NAMALWA (cell line): Measurements from ENCODE around the gene CALB2.
"Not testable (repeated sequence)": the region's sequence is repeated elsewhere in the genome, so short reads cannot be mapped to it uniquely, and the experiment has no call there.

Experiments used
- DNase-seq: peaks from one replicate; pipeline ENCODE4 v3.0.0-alpha.2; 2015; ENCODE audit warnings: low spot score

Gene CALB2

DNA sequence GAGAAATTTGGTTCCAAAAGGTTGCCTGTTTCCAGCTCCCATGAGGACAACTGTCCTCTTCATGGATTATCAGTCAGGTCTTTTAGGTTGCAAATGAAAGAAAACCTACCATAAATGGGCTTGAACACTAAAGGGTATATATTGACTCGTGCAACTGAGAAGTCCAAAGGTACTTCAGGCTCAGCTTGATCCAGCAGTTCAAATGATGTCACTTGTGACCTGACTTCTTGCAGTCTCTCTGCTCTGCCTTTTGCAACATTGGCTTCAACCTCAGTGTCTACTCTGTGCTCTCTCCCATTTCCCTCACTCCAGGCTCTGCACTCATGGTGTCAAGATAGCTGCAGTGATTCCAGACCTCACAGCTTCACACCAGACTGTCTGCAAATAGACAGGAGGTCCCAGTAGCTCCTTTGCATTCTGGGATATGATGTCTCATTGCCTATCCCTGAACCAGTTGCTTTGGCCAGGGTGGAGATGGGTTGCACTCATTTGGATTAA, 5.5 kb upstream of the CALB2 start:
- no peak for DNase-seq

DNA sequence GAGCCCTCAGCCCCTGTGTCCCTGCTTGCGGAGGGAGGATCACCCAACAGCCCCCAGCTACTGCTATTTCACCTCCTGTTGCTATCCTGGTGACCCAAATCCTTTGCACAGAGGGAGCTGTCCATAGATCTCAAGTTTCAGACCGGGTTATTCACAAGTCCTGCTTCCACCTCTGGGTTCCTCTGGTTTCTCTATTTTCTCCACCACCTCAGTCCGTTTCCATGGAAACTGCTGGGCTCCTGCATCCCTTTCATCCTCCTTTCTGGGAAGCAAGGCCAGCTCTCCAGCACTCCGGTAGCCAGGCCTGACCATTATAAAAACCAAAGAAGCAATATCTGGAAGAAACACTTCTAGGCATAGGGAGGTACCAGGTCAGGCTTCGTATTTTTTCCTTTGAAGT, 4.8 kb upstream of the CALB2 start:
- no peak for DNase-seq

DNA sequence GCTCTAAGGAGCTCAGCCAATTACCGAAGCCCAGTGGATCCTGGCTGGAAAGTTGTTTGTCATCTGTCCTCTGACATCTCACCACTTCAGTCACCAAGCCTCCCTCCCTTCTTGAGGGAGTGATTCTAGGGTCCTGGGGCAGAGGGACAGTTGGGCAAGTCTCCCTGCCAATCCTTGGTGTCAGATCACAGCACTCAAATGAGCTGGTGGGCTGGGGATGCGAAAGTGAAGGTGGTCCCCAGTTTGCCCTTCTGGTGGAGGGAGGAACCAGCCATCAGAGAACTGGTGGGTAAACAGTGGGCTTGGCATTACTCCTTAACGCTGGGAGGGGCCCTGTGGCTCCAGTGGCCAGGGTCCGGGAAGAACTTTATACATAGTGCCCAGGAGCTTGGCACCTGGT, 4.4 kb upstream of the CALB2 start:
- no peak for DNase-seq

DNA sequence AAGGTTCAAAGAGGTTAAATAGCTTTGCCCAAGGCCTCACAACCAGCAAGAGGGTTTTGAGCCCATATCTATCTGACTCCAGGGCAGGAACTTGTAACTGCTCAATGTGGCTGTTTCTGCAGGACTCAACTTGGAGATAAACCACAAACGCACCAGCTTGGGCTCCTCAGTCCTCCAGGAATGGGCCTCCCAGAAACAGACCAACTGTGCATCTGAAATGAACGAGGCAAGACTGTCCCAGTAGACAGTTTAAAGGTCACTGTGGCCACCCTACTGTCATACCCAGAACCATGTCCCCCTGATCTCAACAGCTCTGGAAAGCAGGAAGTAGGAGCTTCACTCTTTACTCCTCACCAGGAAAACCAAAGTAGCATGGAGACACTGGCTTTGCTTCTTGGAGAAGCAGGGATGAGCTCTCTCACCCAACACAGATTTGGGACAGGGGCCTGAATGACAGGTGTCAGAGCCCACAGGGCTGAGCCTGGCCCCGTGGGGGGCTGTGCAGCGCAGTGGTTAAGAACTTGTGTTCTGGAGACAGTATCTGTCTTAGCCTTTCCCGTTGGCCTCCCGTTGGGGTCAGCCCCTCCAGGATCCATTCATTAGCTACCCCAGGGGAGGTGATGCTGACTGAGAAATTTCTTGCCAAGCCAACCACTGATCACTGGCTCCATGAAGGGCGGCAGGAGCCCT, 2.3 kb upstream of the CALB2 start:
- no peak for DNase-seq

DNA sequence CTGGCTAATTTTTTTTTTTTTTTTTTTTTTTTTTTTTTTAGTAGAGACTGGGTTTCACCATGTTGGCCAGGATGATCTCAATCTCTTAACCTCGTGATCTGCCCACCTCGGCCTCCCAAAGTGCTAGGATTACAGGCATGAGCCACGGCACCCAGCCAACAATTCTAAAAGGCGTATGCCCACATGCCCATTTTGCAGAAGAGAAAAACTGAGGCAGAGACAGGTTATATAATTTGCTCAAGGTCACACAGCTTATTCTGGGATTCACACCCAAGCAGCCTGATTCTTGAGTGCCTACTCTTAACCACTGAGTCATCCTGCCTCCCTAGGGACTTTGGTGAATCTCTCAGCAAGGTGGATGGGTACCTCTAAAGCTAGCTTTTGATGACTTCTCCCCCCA, 1.6 kb upstream of the CALB2 start:
- not testable (repeated sequence) for DNase-seq

DNA sequence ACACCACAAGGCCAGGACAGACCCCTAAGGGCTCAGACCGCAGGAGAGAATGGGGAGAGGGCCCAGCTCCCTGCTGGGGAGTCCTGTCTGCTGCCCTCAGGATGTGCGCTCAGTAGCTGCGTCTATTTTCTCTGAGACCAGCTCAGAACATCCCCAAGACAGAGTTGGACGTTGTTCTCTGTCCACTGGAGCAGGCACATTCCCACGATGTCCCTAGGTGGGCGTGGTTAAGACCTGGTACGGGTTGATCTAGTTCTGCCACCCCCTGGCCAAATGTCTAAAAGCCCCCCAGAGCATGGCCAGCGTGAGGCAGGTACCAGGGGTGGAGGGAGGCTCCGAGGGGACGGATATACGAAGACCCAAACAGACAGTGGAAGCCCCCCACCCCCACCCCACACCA, 842 bp upstream of the CALB2 start:
- DNase-seq = no peak

DNA sequence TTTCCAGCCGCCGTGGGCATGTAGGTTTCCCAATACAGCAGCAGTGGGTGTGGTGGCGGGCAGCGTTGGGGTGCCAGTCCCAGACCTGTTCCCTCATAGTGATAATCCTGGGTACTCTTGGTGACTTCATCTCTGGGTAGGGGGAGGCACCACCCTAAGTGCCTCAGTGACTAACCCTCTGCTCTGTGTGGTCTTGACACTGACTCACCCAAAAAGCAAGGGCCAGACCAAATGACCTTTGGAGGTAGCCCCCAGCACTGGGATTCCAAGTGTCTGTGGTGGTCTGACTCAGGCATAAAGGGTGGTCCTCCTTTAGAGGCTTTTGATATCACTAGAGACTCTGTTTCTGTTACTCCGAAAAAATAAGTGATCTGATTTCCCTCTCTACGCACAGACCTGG, 908 bp downstream of the CALB2 start:
- DNase-seq = no peak

DNA sequence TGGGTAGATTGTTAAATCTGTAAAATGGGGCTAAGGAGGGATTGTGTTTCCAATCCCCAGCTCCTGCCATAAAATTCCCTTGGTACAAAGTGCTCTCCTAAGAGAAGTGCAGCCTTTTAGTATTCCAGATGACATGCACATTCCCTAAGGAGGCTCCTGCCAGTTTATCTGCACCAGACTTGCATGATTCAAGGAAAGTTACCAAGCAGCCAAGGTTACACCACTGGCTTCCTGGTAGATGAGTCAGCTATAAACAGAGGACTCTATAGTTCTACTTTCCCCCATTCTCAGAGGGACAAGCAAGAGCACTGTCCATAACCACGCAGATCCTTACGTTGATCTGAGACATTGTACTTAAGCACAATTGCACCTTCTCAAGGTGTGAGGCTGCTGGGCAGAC, 1.9 kb downstream of the CALB2 start:
- DNase-seq = no peak

DNA sequence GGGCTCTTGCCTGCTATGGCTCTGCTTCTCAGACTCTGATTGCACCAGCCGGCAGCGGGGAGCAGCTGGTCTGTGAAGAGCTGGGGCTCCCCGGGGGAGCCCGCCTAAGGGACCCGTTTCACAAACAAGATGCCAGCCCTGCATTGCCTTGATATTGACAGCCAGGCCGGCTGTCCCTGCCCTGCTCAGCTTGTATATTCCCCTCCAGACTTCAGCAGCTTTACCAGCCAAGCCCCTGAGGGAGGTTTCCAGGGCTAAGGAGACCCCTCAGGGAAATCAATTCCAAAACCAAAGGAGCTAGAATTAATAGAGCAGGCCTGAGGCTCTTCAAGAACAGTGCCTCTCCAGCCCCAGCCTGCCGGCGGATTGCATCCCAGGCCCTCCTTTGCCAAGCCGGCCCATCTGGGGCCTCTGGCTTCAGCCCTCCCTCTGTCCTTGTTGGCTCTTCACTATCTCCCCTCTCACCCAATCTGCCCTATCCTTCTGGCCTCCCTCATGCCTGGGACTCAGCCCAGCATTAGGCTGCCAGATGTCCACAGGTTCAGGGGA, 5.7 kb downstream of the CALB2 start:
- DNase-seq = no peak

DNA sequence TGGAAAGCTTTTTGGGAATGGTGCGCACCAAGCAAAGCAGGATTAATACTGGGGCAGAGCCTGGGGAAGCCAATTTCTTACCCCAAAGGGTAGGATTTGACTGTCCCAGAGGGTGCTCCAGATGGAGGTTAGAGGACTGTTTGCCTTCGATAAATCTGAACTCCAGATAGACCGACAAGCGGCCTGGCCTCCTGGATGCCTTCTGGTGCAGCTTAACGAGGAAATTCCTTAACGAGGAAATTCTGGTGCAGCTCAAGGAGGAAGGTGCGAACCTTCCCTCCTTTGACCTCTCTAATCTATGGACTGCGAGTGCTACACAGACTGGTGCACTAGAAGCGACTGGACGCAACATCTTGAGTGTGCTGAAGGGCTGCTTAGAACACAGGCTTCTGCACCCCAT, 6.5 kb downstream of the CALB2 start:
- DNase-seq = no peak

DNA sequence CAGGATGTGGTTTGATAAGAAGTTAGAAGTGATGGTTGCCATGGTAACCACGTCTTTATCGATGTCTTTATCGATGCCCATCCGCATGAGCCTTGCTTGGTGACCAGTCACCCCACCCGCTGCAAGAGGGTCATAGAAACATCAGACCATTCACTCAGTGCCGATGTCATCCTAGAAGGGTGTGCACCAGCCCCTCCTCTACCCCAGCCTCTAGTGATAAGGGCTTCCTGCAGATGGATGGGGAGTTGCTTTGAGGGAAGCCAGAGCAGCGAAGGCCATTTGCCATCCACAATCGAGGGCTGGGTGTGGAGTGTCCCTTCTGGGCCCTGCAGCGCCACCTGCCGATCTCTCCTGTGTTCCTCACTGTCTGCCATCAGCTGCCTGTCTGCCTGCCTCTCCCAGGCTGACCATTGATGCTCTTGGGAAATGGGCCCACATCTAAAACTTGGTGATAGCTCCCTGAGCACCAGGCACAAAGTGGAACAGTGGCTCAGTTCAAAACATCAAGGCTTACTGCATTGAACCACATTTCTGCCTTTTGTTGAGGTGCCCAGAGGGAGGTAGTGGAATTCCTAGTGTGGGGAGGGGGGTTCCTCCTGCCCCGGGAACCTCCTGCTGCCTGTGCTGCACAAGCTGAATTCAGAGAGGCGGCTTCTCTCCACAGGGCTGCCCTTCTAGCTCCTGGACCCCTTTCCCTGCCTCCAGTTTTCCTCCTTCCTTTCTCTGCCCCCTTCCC, 8.9 kb downstream of the CALB2 start:
- peak; percentile 69 for DNase-seq

DNA sequence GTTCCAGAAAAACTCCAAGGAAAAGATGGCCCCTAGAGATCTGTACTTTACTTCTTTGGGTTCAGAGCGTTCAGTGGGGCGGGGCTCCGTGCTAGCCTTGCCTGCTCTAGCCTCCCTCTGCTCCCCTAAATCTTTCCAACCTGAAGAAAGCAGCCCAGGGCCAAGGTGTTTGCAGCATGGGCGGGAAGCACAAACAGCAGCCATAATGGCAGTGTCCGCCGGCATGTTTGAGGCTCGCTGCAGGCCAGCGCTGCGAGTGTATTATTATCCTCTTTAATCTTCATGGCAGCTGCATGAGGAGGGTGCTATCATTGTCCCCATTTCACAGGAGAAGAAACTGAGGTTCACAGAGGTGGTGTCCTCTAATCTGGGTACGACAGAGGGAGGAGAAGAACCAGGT, 10.4 kb downstream of the CALB2 start:
- no peak for DNase-seq

DNA sequence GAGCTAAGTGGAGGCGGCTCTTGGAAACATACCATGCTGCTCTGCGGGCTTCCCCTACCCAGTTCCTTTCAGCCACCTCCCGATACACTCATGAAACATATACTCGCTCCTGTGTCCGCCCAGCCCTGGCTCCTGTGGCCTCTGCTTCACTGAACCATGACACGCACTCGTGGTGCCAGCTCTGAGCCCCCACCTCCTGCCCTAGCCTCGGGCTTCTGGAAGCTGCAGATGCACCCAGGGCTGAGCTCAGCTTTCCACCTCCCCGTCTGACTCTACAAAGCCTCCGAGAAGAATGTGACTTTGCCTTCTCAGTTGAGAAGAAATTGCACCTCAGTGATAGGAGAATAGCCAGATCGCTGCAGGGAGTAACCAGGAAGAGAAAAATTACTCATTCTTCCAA, 11.0 kb downstream of the CALB2 start:
- no peak for DNase-seq

DNA sequence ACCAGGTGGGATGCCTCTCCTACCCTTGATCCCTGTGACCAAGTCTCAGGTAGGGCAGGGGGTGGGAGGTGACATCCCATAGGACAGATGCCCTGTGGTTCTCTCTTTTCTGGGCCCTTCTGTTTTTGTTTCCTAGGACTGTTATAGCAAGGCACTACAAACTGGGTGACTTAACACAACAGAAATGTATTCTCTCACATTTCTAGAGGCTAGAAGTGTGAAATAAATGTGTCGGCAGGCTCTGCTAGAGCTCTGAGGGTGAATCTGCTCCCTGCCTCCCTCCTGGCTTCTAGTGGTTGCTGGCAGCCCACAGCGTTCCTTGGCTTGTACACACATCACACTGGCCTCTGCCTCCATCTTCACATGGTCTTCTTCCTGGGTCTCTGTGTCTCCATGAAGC, 12.7 kb downstream of the CALB2 start:
- DNase-seq = no peak

DNA sequence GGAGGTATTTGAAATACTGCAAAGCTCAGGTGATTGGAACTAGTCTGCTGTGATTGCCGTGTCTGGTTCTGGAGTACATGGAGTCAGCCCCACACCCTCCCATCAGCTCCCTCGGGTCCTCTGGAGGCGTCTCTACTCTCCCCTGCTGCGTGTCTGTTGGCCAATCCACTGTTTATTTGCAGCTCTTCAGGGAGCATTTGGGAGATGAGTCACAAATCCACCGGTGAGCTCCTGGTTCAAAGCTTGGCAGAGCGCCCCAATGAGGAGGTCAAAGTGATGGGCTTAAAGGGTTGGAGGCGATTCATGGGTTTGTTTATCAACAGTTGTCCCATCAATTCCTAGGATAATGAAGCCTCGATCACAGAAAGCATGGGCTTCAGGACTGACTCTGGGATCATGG, 14.6 kb downstream of the CALB2 start:
- DNase-seq = no peak

DNA sequence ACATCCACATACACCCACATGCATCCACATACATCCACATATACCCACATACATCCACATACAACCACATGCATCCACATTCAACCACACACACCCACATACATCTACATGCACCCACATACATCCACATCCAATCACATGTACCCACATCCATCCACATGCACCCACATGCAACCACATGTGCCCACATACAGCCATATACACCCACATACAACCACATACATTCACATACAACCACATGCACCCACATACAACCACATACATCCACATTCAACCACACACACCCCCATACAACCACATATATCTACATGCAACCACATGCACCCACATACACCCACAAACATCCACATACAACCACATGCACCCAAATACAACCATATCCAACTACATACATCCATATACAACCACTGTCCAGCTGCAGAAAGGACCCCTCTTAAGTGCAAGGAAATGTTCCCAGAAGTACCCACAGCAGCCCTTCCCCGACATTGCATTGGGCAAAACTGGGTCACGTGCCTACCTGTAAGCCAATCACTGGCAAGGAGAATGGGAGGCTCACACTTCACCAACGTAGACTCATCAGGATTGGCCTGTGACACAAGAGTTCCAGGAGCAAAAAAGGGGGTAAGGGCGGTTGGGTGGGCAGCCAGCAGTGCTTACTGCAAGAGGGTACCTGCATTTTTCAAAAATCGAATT, 18.1 kb downstream of the CALB2 start:
- no peak for DNase-seq

DNA sequence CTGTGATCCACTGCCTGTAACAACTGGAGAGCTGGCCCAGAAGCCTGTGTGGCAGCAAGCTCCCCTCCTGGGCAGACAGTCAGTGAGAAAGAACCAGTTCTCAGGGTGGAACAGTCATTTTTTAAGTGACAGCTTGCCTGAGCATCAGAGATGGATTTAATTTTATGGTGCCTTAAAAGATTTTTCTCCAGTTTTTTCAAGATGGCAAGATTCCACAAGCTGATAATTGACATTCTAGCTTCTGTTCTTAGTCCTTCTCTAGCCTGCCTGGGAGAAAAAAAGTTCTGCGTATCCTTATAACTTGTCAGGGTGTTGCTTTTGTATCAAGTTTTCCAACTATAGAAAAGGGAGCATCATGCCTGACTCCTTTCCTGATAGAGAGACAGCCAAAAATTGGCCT, 21.2 kb downstream of the CALB2 start:
- no peak for DNase-seq

DNA sequence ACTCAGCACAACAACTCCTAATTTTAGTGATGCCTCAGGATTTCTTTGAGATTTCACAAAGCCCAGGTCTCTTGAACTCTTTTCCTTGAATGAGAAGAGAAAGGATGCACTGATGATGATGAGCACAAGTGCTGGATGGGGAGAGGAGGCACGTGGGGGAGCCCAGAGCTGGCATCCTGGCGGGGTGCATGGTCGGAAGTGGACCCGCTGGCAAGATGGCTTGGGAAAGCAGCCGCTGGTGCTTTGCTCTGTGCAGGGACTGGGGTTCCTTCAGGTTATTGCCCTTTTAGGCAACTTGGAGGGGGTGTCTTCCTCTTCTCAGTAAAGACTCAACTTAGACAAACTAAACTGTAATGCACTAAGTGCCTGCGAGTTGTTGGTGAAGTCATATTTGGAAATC, 22.3 kb downstream of the CALB2 start:
- no peak for DNase-seq

DNA sequence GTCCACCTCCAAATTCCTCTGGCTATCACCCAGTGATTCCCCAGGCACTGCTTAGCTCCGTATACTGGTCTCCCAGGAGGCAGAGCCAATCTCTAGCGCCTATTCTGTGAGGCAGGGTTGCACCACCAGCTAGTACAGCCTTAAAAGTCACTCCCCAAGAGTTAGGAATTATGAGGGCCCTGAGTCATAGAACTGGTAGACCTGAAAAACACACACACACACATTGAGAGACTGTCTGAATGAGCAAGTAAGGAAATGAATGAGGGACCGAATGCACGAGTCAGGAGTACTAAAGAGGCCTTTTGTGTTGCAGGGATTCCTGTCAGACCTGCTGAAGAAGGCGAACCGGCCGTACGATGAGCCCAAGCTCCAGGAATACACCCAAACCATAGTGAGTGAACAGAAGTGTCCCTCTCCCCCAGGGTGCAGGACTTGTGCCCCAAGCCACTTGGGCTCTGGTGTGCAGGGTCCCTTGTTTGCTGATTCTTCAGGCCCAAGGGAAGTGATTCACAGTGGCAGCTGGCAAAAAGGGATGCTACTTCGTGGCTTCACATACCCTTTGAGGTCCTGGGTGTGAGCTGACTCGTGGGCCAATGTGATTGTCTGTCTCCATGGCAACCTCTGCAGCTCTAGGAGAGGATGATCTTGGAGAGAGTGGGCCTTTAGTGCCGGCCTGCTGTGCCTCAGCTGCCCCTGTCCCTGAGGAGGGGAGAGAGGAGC, 24.7 kb downstream of the CALB2 start:
- DNase-seq = peak; percentile 41

DNA sequence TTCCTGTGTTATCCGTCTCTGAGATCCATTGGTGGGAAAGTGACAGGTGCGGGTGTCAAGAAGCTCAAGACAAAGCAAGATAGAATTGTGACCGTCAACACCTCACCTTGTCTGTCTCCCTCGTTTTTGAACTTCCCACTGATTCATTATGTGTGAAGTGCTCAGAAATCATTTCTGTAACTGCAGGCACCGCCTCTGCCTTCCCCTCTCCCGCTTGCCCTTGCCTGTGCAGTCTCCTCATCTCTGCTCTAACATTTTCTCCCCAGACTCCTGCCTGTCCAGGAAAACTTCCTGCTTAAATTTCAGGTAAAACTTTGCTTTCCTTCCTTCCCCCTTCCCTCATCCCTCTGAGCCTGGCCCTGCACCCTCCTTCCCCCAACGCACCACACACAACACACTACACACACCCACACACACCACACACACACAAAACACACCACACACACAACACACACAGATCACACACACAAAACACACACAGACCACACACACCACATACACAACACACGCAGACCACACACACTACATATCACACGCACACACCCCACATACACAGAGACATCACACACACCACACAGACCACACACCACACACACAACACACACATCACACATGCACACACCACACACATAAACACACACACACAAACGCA, 25.7 kb downstream of the CALB2 start:
- peak; percentile 24 for DNase-seq

DNA sequence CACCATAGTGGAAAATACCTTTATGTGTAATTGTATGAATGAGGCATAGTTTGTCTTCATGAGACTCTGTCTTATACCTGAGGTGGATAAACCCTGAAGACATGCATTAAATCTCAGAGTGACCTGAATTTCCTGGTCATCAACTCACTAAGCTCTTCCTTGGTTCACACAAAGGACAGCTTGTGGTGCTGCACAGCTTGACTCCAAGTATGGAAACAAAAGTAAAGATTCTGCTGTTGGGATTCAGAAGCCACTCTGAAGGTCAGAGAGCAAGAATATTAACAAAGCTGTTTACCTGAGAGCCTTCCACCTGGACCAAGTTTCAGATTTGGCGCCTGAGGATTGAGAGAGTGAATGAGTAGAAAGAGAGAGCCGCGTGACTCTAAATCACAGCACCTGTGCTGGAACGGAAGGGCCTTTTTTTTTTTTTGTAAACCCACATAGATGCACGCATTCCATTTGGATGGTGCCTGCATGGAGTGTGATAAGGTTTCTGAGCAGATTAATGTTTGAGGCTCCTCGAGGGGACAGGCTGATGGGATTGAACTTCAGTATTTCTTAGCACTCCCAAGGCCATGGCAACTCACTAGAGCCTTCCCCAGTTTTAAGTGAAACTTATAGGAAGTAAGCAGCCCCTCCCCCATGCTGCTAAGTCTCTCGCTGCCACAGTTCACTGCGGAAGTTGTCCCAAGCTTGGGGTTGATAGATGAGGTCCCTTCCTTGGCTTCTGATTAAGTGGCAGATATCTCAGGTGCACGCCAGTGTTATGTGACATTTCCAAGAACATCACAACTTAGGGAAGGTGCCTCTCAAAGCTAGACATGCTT, 28.7 kb downstream of the CALB2 start:
- DNase-seq = no peak
